GM23338 (cell line): ENCODE results near the gene STEAP2. TPM values are rescaled to one million over a fixed set of nuclear protein-coding genes. Genes with fewer than 3 reads are reported as not detected.

Experiments
- ATAC-seq: fragments of 200-7000 bp; cut with Tn5 transposase; 3 replicates; pipeline ENCODE4 v1.9.1; 2020
- DNase-seq: peaks from one replicate; pipeline ENCODE4 v3.0.0-alpha.2; 2015; ENCODE audit warnings: low spot score
- H2AFZ ChIP-seq: fragments of 200-600 bp; sonication (generic); 2 replicates; pipeline ENCODE4 v1.8.0; 2016; ENCODE audit warnings: antibody characterized with exemption, mild to moderate bottlenecking, moderate library complexity
- H3F3A ChIP-seq: fragments of 200-600 bp; sonication (generic); replicated peaks from 2 replicates; pipeline ENCODE4 v1.8.0; 2017; ENCODE audit warnings: antibody characterized with exemption, mixed run types, low read depth
- H3K27ac ChIP-seq: fragments of 200-600 bp; sonication (generic); 2 replicates; pipeline ENCODE4 v1.6.1; 2016; ENCODE audit warnings: low read depth
- H3K27me3 ChIP-seq: fragments of 200-600 bp; sonication (generic); 2 replicates; pipeline ENCODE4 v1.8.0; 2016; ENCODE audit warnings: mild to moderate bottlenecking, mixed run types, moderate library complexity; ENCODE audit not compliant: insufficient read depth
- H3K36me3 ChIP-seq: fragments of 200-600 bp; sonication (generic); 2 replicates; pipeline ENCODE4 v1.8.0; 2016; ENCODE audit warnings: mild to moderate bottlenecking; ENCODE audit not compliant: insufficient read depth
- H3K4me1 ChIP-seq: fragments of 200-600 bp; sonication (generic); 2 replicates; pipeline ENCODE4 v1.8.0; 2016; ENCODE audit warnings: mild to moderate bottlenecking, moderate library complexity; ENCODE audit not compliant: insufficient read depth
- H3K4me2 ChIP-seq: fragments of 200-600 bp; sonication (generic); 2 replicates; pipeline ENCODE4 v1.7.1; 2017; ENCODE audit warnings: mixed run types
- H3K4me3 ChIP-seq: fragments of 200-600 bp; sonication (generic); 2 replicates; pipeline ENCODE4 v1.6.1; 2016; ENCODE audit warnings: mixed run types
- H3K79me2 ChIP-seq: fragments of 200-600 bp; sonication (generic); replicated peaks from 2 replicates; pipeline ENCODE4 v1.8.0; 2017; ENCODE audit warnings: mild to moderate bottlenecking; ENCODE audit not compliant: insufficient read depth
- H3K9me2 ChIP-seq: fragments of 200-600 bp; sonication (generic); 2 replicates; pipeline ENCODE4 v1.8.0; 2017; ENCODE audit not compliant: insufficient read depth
- H4K20me1 ChIP-seq: fragments of 200-600 bp; sonication (generic); replicated peaks from 2 replicates; pipeline ENCODE4 v1.8.0; 2017; ENCODE audit warnings: mild to moderate bottlenecking; ENCODE audit not compliant: insufficient read depth
- H3K27ac Mint-ChIP-seq: 2 replicates; pipeline ENCODE4 v1.8.0; 2020; ENCODE audit warnings: inconsistent platforms, mild to moderate bottlenecking, moderate library complexity, mixed read lengths
- H3K27me3 Mint-ChIP-seq: 3 replicates; pipeline ENCODE4 v1.8.0; 2022; ENCODE audit warnings: low read depth, mild to moderate bottlenecking, moderate library complexity, mixed read lengths, inconsistent platforms; ENCODE audit not compliant: insufficient read depth, poor library complexity
- H3K36me3 Mint-ChIP-seq: 3 replicates; pipeline ENCODE4 v1.8.0; 2021; ENCODE audit warnings: low read depth, mild to moderate bottlenecking, inconsistent platforms, moderate library complexity, mixed read lengths
- H3K4me1 Mint-ChIP-seq: 3 replicates; pipeline ENCODE4 v1.8.0; 2020; ENCODE audit warnings: mild to moderate bottlenecking, inconsistent platforms, mixed read lengths
- H3K4me3 Mint-ChIP-seq: 3 replicates; pipeline ENCODE4 v1.8.0; 2021; ENCODE audit warnings: moderate library complexity, mild to moderate bottlenecking, inconsistent platforms, mixed read lengths
- H3K9me3 Mint-ChIP-seq: 3 replicates; pipeline ENCODE4 v1.8.0; 2020; ENCODE audit warnings: moderate library complexity, mild to moderate bottlenecking, inconsistent platforms, mixed read lengths
- EZH2 ChIP-seq: fragments of 200-600 bp; sonication (generic); IDR thresholded peaks from one replicate; pipeline ENCODE4 v1.8.0; 2017; ENCODE audit warnings: antibody characterized with exemption, mild to moderate bottlenecking, low read depth; ENCODE audit not compliant: unreplicated experiment
- EZH2phosphoT487 ChIP-seq: fragments of 200-600 bp; sonication (generic); IDR thresholded peaks from one replicate; pipeline ENCODE4 v1.8.1; 2018; ENCODE audit warnings: antibody characterized with exemption; ENCODE audit not compliant: unreplicated experiment
- JUNB ChIP-seq: IDR thresholded peaks from one replicate; pipeline ENCODE4 v1.6.1; 2016; ENCODE audit warnings: antibody characterized with exemption; ENCODE audit not compliant: unreplicated experiment
- NANOG ChIP-seq: IDR thresholded peaks from 2 replicates; pipeline ENCODE4 v1.6.1; 2016; ENCODE audit warnings: antibody characterized with exemption, borderline replicate concordance
- POLR2AphosphoS5 ChIP-seq: IDR thresholded peaks from 2 replicates; pipeline ENCODE4 v1.6.1; 2016; ENCODE audit warnings: antibody characterized with exemption, low read depth
- STAT1 ChIP-seq: IDR thresholded peaks from one replicate; pipeline ENCODE4 v1.6.1; 2016; ENCODE audit warnings: antibody characterized with exemption; ENCODE audit not compliant: unreplicated experiment
- ZNF114 ChIP-seq: fragments of 250-450 bp; sonication (Bioruptor Pico); IDR thresholded peaks from 2 replicates; pipeline ENCODE4 v1.5.0; 2020; ENCODE audit warnings: mild to moderate bottlenecking, moderate library complexity
- ZNF331 ChIP-seq: fragments of 250-450 bp; sonication (Bioruptor Pico); IDR thresholded peaks from 2 replicates; pipeline ENCODE4 v1.5.0; 2020; ENCODE audit warnings: low read depth, mild to moderate bottlenecking, moderate library complexity
- polyA plus RNA-seq: library from polyadenylated mRNA; unstranded; fragments of >200 nt; fragmentation: Nextera tagmentation; extraction: Ambion mirVana; gene quantifications from 2 replicates; pipeline ENCODE4 v1.2.1, GENCODE V29; 2016
- total RNA-seq: library from RNA; depleted of rRNA; stranded (reverse); fragments of >200 nt; shearing (Covaris generic); gene quantifications from 2 replicates; pipeline ENCODE4 v1.2.3, GENCODE V29; 2014
- TF ChIP-seq, protein P1 (sequence below): IDR thresholded peaks from one replicate; pipeline ENCODE4 v1.6.1; 2018; ENCODE audit warnings: antibody characterized with exemption; ENCODE audit not compliant: unreplicated experiment
- TF ChIP-seq, protein P2 (sequence below), 2 experiments: fragments of 200-600 bp in 1 of 2; sonication (generic) in 1 of 2; conservative IDR thresholded peaks; 2 replicates each; pipeline versions ENCODE4 v1.5.1 to v1.6.1; 2016 to 2017; ENCODE audit warnings: antibody characterized with exemption in 2 of 2, low read depth in 2 of 2, mild to moderate bottlenecking in 2 of 2, moderate library complexity in 1 of 2
- TF ChIP-seq, protein P3 (sequence below): IDR thresholded peaks from 2 replicates; pipeline ENCODE4 v1.6.1; 2016; ENCODE audit warnings: antibody characterized with exemption

STEAP2 gene
- total and polyA plus RNA-seq, 2 experiments from 2014 or later = 13.1 to 22.0 TPM

DNA sequence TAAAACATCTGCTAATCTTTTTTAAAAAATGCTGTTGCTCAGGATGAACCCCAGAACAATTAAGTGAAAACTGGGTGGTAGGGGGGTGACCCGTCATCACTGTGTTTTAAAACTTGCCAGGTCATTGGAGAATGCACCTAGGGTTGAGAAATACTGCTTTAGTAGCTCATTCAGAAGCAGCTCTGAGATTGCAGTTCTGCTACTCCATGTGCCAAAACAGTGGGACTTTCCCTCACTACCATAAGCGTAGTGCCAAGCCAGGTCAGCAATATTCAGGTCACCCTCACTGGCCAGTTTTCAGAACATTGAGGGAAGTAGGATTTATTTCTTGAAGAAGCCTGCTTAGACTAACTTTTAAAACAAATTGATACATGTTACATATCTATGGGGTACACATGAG, 5.2 kb downstream of the STEAP2 start:
- H3K4me2 ChIP-seq = peak overlapping the region; percentile 40
- no peaks in the 10 kb centered on the region for H3K27me3 ChIP-seq
- H3K4me1 Mint-ChIP-seq = peaks cover 20% of the 10 kb centered on the region
- H4K20me1 ChIP-seq = no peaks in the 10 kb centered on the region
- TF ChIP-seq, protein P1, sequence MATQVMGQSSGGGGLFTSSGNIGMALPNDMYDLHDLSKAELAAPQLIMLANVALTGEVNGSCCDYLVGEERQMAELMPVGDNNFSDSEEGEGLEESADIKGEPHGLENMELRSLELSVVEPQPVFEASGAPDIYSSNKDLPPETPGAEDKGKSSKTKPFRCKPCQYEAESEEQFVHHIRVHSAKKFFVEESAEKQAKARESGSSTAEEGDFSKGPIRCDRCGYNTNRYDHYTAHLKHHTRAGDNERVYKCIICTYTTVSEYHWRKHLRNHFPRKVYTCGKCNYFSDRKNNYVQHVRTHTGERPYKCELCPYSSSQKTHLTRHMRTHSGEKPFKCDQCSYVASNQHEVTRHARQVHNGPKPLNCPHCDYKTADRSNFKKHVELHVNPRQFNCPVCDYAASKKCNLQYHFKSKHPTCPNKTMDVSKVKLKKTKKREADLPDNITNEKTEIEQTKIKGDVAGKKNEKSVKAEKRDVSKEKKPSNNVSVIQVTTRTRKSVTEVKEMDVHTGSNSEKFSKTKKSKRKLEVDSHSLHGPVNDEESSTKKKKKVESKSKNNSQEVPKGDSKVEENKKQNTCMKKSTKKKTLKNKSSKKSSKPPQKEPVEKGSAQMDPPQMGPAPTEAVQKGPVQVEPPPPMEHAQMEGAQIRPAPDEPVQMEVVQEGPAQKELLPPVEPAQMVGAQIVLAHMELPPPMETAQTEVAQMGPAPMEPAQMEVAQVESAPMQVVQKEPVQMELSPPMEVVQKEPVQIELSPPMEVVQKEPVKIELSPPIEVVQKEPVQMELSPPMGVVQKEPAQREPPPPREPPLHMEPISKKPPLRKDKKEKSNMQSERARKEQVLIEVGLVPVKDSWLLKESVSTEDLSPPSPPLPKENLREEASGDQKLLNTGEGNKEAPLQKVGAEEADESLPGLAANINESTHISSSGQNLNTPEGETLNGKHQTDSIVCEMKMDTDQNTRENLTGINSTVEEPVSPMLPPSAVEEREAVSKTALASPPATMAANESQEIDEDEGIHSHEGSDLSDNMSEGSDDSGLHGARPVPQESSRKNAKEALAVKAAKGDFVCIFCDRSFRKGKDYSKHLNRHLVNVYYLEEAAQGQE = no peak
- TF ChIP-seq STAT1 (no peak), ZNF114 (CRISPR knock-in tag) (no peak), POLR2AphosphoS5 (no peak), EZH2phosphoT487 (no peak), EZH2 (no peak)
- TF ChIP-seq, protein P2, sequence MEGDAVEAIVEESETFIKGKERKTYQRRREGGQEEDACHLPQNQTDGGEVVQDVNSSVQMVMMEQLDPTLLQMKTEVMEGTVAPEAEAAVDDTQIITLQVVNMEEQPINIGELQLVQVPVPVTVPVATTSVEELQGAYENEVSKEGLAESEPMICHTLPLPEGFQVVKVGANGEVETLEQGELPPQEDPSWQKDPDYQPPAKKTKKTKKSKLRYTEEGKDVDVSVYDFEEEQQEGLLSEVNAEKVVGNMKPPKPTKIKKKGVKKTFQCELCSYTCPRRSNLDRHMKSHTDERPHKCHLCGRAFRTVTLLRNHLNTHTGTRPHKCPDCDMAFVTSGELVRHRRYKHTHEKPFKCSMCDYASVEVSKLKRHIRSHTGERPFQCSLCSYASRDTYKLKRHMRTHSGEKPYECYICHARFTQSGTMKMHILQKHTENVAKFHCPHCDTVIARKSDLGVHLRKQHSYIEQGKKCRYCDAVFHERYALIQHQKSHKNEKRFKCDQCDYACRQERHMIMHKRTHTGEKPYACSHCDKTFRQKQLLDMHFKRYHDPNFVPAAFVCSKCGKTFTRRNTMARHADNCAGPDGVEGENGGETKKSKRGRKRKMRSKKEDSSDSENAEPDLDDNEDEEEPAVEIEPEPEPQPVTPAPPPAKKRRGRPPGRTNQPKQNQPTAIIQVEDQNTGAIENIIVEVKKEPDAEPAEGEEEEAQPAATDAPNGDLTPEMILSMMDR (conservative IDR thresholded peaks at IDR 0.05; ENCODE audit: low read depth in 2 of 2) = no peak
- H3K36me3 ChIP-seq = no peaks in the 10 kb centered on the region
- peaks cover 35% of the 10 kb centered on the region for H3K4me1 ChIP-seq
- H3K27ac Mint-ChIP-seq = no peak overlapping the region
- peaks cover 88% of the 10 kb centered on the region for H3K79me2 ChIP-seq
- peak overlapping the region; percentile 76 for H3K27ac ChIP-seq
- H3K9me3 Mint-ChIP-seq = no peaks in the 10 kb centered on the region
- H3K9me2 ChIP-seq = no peaks in the 10 kb centered on the region
- no peak overlapping the region for H3K4me3 ChIP-seq
- ATAC-seq (no peak), DNase-seq (no peak)
- H3K36me3 Mint-ChIP-seq = peaks cover 9% of the 10 kb centered on the region
- no peaks in the 10 kb centered on the region for H3K27me3 Mint-ChIP-seq
- H2AFZ ChIP-seq = no peak overlapping the region
- H3K4me3 Mint-ChIP-seq = no peak overlapping the region
- no peaks in the 10 kb centered on the region for H3F3A ChIP-seq

DNA sequence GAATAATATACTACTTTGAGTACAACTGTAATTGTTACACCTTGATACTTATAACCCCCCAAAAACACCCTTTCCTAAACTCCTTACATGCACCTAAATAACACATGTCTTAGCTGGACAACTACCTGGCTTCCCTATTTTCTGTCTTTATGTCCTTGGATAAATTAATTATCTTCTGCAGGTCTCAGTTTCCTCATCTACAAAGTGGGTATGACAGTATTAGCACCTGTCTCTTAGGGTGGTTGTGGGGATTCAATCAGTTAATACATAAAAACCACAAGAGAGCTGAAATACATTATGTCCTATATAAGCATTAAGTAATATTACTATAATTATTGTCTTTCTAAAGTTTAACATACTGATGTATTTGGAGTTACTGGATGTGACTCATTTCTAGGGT, 10.8 kb downstream of the STEAP2 start:
- Histone ChIP-seq H3K4me3 (no peak overlapping the region), H3K79me2 (peaks cover 48% of the 10 kb centered on the region), H3K36me3 (no peaks in the 10 kb centered on the region), H2AFZ (no peak overlapping the region), H3K27ac (no peak overlapping the region), H4K20me1 (no peaks in the 10 kb centered on the region), H3F3A (no peaks in the 10 kb centered on the region), H3K4me2 (no peak overlapping the region), H3K4me1 (peaks cover 29% of the 10 kb centered on the region), H3K27me3 (no peaks in the 10 kb centered on the region), H3K9me2 (no peaks in the 10 kb centered on the region)
- no peak overlapping the region for H3K27ac Mint-ChIP-seq
- H3K4me1 Mint-ChIP-seq = peaks cover 28% of the 10 kb centered on the region
- DNase-seq (no peak), ATAC-seq (no peak)
- no peaks in the 10 kb centered on the region for H3K27me3 Mint-ChIP-seq
- no peak overlapping the region for H3K4me3 Mint-ChIP-seq
- H3K9me3 Mint-ChIP-seq = no peaks in the 10 kb centered on the region
- peaks cover 2% of the 10 kb centered on the region for H3K36me3 Mint-ChIP-seq
- TF ChIP-seq EZH2phosphoT487 (no peak), STAT1 (no peak), EZH2 (no peak), ZNF331 (no peak), JUNB (no peak), NANOG (no peak)
- TF ChIP-seq, protein P1 = no peak
- TF ChIP-seq, protein P3, sequence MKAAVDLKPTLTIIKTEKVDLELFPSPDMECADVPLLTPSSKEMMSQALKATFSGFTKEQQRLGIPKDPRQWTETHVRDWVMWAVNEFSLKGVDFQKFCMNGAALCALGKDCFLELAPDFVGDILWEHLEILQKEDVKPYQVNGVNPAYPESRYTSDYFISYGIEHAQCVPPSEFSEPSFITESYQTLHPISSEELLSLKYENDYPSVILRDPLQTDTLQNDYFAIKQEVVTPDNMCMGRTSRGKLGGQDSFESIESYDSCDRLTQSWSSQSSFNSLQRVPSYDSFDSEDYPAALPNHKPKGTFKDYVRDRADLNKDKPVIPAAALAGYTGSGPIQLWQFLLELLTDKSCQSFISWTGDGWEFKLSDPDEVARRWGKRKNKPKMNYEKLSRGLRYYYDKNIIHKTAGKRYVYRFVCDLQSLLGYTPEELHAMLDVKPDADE = no peak
